ENCODE data around the gene CFAP92.

Gene CFAP92

DNA sequence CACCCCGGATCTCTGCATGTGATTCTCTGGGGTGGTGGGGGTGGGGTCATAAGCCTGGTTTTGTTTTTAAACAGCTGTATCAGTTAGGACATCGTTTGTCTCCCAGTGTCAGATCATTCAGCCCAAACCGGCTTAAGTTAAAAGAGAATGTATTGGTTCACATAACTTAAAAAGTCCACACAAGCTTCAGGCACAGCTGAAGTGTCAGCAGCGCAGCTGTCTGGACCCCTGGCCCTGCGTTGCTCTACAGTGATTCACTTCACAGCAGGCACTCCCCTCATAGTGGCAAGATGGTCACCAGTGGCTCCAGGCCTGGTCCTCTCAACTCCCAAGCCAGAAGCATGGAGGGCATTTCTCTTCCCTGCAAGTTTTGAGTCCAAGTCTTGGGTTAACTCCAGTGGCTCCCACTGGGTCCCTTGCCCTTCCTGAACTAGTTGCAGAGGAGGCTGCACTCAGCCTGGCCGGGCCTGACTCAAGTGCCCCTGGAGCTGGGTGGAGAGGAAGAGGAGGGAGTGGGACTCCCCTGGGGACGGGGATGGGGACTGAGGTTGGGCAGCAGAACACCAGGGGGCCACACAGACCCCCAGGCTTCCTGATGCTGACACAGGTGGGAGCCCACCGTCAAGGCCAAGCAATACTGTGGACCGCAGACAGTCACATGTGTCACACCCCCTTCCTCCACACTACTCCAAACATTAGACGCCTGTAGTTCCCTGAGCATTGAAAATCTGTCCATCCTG, 37.8 kb upstream of the CFAP92 start:
- H3K4me3 Mint-ChIP-seq: no peak overlapping the region
- H3K27ac Mint-ChIP-seq: no peak overlapping the region
- no peak for DNase-seq (ENCODE audit: low spot score)
- no peaks in the 10 kb centered on the region for H3K9me3 Mint-ChIP-seq
- peaks cover 6% of the 10 kb centered on the region for H3K4me1 Mint-ChIP-seq (ENCODE audit: low read depth)
- no peaks in the 10 kb centered on the region for H3K36me3 Mint-ChIP-seq (ENCODE audit: low read depth)
- peaks cover 3% of the 10 kb centered on the region for H3K27me3 Mint-ChIP-seq (ENCODE audit: low read depth)

DNA sequence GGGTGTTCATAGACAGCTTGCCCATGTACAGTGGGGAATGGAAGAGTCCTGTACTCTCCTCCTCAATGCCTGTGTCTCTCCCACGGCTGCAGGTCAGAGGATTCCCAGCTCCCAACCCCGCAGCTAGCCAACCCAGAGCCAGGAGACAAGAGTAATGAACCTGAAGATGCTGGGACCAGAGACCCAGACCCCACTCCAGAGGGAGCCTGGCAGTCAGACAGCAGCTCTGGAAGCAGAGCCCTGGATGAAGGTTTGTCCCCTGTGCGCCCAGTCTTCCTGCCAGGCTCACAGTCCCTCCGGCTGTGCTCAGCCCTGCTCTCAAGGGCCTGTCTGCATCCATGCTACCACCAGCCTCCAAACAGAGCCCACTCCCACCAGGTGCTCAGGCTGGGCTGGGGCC, 36.7 kb upstream of the CFAP92 start:
- H3K4me3 Mint-ChIP-seq: no peak overlapping the region
- no peak overlapping the region for H3K27ac Mint-ChIP-seq
- H3K36me3 Mint-ChIP-seq (ENCODE audit: low read depth): no peaks in the 10 kb centered on the region

DNA sequence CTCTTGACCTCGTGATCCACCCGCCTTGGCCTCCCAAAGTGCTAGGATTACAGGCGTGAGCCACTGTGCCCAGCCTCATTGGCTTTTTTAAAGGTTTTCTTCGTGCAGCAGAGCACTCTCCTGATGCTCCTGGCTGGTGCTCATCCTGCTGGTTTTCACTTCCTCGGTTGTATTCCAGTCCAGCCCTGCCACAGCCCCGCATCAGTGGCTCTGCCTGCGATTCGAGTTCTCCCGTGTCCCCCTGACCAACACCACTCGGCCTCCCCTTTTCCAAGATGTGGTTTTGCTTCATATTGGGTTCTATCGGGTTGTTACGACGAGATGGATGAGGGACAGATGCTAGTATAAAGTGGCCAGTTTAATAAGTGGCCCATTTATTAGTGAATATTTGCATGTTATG, 35.0 kb upstream of the CFAP92 start:
- Mint-ChIP-seq H3K27ac (no peak overlapping the region), H3K36me3 (ENCODE audit: low read depth) (no peaks in the 10 kb centered on the region), H3K4me3 (peak overlapping the region; percentile 18), H3K9me3 (no peaks in the 10 kb centered on the region), H3K4me1 (ENCODE audit: low read depth) (peaks cover 12% of the 10 kb centered on the region), H3K27me3 (ENCODE audit: low read depth) (peaks cover 3% of the 10 kb centered on the region)
- DNase-seq (ENCODE audit: low spot score): no peak

More for the DNA sequence above, 36.7 kb upstream of the CFAP92 start:
- Mint-ChIP-seq H3K27me3 (ENCODE audit: low read depth) (peaks cover 3% of the 10 kb centered on the region), H3K4me1 (ENCODE audit: low read depth) (peaks cover 8% of the 10 kb centered on the region), H3K9me3 (no peaks in the 10 kb centered on the region)
- no peak for DNase-seq (ENCODE audit: low spot score)

DNA sequence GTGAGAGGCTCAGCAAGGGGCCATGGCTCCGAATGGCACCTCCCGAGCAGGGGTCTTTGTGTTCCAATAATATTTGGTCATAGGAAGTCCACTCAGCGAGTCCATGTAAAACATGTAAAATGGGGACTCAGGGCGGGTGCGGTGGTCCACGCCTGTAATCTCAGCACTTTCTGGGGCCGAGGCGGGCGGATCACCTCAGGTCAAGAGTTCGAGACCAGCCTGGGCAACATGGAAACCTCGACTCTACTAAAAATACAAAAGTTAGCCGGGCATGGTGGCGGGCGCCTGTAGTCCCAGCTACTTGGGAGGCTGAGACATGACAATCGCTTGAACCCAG, 33.6 kb upstream of the CFAP92 start:
- no peaks in the 10 kb centered on the region for H3K36me3 Mint-ChIP-seq (ENCODE audit: low read depth)
- peak overlapping the region; percentile 18 for H3K4me3 Mint-ChIP-seq
- no peaks in the 10 kb centered on the region for H3K9me3 Mint-ChIP-seq
- peaks cover 3% of the 10 kb centered on the region for H3K27me3 Mint-ChIP-seq (ENCODE audit: low read depth)
- H3K4me1 Mint-ChIP-seq (ENCODE audit: low read depth): peaks cover 12% of the 10 kb centered on the region
- no peak for DNase-seq (ENCODE audit: low spot score)
- H3K27ac Mint-ChIP-seq: no peak overlapping the region

DNA sequence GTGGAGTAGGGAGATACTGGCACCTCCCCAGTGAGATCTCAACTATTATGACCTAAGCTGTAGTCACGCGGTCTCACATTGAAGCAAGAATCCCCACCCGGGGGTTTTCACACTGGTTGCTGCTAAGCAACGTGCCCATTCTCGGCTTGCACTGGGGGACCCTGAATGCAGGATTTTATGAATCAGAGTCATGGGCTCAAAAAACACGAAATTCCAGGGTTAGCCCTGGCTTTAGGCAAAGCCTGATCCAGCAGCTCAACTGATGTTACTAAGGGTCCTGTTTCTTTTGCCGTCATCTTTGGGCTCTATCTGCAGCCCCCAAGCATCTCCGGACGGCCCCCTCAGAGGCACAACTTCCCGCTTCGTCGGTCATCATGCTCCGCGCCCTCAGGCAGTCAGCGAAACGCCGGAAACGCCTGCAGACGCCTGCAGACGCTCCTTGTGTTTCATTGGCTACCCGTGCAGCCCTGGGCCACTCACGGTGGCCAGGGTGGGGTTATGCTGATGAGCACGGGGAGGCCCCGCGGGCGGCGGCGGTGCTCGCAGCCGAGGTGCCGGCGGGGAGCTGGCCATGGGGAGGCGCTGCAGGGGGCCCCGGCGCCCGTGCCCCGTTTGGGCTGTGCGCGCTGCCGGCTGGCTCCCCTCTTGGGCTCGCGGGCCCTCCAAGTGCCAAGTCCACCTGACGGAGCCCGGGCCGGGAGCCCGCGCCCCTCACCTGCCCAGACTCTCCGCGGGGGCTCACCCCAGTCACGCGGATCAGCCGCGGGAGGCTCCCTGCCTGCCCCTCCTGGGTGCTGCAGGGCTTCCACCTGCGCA, 33.1 kb upstream of the CFAP92 start:
- H3K4me1 Mint-ChIP-seq (ENCODE audit: low read depth): peaks cover 12% of the 10 kb centered on the region
- H3K27me3 Mint-ChIP-seq (ENCODE audit: low read depth): peaks cover 3% of the 10 kb centered on the region
- H3K36me3 Mint-ChIP-seq (ENCODE audit: low read depth): no peaks in the 10 kb centered on the region
- H3K27ac Mint-ChIP-seq: peak overlapping the region; percentile 89
- no peaks in the 10 kb centered on the region for H3K9me3 Mint-ChIP-seq
- peak; percentile 93 for DNase-seq (ENCODE audit: low spot score)
- peak overlapping the region; percentile 81 for H3K4me3 Mint-ChIP-seq

DNA sequence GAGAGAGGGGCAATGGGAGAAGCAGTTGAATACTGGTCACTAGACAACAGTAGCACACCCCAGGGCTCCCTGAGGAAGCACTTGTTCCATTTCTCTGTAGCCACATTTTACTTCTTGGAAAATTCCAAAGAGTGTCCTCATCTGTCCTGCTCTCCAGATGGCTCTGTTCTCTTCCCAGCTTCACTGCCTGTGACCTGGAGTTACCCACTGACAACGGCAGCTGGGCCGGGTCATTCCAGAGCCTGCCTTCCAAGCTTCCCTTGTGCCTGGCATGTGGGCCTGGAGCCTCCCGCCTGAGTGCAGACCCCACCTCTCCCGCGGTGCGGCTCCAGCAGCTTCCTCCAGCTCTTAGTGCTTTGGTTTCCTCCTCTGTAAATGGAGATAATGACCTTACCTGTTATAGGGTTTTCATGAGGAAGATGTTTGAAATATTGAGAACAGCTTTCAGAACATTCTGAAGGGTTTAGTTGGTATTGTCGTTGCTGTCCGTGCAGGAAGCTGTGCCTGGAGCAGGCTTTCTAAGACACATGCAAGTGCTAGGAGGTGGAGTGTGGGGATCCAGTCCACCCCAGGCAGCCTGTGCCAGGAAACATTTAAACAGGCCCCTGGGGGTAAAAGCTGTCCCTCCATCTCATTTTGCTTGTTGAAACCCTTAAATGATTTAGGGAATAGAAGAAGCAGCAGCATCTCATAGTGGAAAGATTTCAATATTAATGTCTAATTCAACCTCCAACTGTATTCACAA, 32.0 kb upstream of the CFAP92 start:
- Mint-ChIP-seq H3K27ac (no peak overlapping the region), H3K36me3 (ENCODE audit: low read depth) (no peaks in the 10 kb centered on the region), H3K4me1 (ENCODE audit: low read depth) (peaks cover 14% of the 10 kb centered on the region), H3K9me3 (no peaks in the 10 kb centered on the region), H3K4me3 (peak overlapping the region; percentile 81), H3K27me3 (ENCODE audit: low read depth) (peaks cover 3% of the 10 kb centered on the region)
- DNase-seq (ENCODE audit: low spot score): no peak

DNA sequence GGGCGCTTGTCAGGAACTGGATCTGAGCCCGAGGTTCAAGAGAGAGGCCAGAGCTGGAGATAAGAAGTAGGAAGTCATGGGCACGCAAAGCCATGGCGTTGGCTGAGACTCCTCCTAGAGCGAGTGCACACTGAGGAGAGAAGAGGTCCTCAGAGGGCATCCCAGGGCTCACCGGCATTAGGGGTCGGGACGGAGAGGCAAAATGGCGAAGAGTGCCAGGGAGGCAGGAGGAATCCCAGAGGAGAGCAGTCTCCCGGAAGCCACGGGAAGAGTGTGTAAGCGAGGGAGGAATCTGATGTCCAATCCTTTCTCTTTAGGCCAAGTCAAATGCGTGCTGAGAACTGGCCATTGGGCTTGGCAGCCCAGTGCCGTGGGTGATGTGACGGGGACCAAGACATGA, 31.2 kb upstream of the CFAP92 start:
- Mint-ChIP-seq H3K4me3 (no peak overlapping the region), H3K4me1 (ENCODE audit: low read depth) (peaks cover 14% of the 10 kb centered on the region), H3K27me3 (ENCODE audit: low read depth) (peaks cover 3% of the 10 kb centered on the region), H3K9me3 (no peaks in the 10 kb centered on the region), H3K36me3 (ENCODE audit: low read depth) (no peaks in the 10 kb centered on the region), H3K27ac (peak overlapping the region; percentile 23)
- no peak for DNase-seq (ENCODE audit: low spot score)

DNA sequence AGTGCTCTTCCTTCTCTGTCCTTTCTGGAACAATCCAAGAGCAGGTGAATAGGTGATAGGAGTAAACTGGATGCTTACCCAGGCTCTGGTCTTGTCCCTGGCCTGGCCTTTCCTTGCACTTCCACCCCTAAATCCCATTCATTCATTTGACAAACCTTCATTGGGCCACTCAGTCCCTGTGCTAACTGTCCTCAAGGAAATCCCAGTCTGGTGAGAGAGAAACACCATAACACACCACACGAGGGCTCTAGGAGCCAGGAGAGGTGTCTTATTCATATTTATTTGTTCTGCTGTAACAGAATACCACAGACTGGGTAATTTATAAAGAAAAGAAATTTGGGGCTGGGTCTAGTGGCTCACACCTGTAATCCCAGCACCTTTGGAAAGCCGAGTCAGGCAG, 30.0 kb upstream of the CFAP92 start:
- no peak overlapping the region for H3K27ac Mint-ChIP-seq
- no peaks in the 10 kb centered on the region for H3K9me3 Mint-ChIP-seq
- no peak for DNase-seq (ENCODE audit: low spot score)
- peaks cover under 1% of the 10 kb centered on the region for H3K27me3 Mint-ChIP-seq (ENCODE audit: low read depth)
- no peaks in the 10 kb centered on the region for H3K36me3 Mint-ChIP-seq (ENCODE audit: low read depth)
- H3K4me3 Mint-ChIP-seq: no peak overlapping the region
- peaks cover 14% of the 10 kb centered on the region for H3K4me1 Mint-ChIP-seq (ENCODE audit: low read depth)

DNA sequence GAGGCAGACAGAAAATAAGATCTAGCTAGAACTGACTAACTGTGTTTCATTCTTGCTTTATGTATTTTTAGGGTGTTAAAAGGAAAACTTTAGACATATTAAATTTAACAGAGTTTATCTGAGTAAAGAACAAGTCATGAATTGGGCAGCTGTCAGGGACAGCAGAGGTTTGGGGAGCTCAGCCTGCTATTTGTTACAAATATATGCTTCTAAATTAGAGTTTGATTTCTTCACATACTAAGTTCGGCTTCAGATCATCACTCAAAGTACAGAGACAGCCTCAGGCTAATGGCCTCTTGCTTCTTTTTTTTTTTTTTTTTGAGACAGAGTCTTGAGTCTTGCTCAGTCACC, 29.1 kb upstream of the CFAP92 start:
- H3K27ac Mint-ChIP-seq: no peak overlapping the region
- no peak overlapping the region for H3K4me3 Mint-ChIP-seq
- H3K36me3 Mint-ChIP-seq (ENCODE audit: low read depth): no peaks in the 10 kb centered on the region
- DNase-seq (ENCODE audit: low spot score): no peak
- H3K27me3 Mint-ChIP-seq (ENCODE audit: low read depth): no peaks in the 10 kb centered on the region
- H3K4me1 Mint-ChIP-seq (ENCODE audit: low read depth): peaks cover 14% of the 10 kb centered on the region
- no peaks in the 10 kb centered on the region for H3K9me3 Mint-ChIP-seq

DNA sequence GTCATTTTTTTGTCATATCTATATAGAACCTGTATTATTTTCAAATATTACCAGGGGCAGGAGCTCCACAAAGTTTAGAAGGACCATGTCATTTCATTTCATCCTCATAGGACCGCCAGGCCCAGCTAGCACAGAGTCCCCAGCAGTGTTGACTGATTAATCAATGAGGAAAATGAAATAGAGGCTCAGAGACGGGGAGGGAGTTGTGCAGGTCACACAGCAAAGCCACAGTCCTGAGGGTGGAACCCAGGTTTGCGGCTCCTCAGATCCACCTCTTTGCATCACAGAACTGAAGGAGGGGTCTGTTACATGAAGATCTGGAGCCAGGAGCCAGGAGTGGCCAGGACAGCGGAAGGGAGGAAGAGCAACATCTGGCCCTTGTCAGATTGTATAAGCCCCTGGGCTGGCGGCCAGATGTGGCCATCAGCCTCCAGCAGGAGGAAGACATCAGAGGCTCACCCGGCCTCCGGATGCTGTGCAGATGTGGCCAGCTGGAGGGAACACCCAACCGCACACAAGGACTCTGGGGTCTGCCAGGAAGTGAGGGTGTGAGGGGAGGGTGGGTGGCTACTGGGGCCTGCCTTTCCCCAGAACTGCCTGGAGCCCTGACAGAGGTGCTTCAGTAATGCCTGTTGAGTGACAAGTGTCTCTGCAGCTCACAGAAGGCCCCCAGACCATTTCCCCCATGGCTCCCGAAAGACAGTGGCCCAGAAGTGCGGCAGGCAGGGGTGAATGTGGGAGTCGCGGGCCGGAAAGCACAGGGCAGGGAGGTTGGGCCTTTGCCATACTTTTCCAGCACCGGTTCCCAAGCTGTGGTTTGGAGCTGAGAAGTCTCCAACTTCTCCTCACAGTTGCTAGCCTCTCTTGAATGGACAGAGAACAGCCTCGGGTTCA, 28.5 kb upstream of the CFAP92 start:
- Mint-ChIP-seq H3K27me3 (ENCODE audit: low read depth) (no peaks in the 10 kb centered on the region), H3K4me1 (ENCODE audit: low read depth) (peaks cover 19% of the 10 kb centered on the region), H3K4me3 (no peak overlapping the region), H3K27ac (no peak overlapping the region), H3K9me3 (no peaks in the 10 kb centered on the region), H3K36me3 (ENCODE audit: low read depth) (no peaks in the 10 kb centered on the region)
- no peak for DNase-seq (ENCODE audit: low spot score)

DNA sequence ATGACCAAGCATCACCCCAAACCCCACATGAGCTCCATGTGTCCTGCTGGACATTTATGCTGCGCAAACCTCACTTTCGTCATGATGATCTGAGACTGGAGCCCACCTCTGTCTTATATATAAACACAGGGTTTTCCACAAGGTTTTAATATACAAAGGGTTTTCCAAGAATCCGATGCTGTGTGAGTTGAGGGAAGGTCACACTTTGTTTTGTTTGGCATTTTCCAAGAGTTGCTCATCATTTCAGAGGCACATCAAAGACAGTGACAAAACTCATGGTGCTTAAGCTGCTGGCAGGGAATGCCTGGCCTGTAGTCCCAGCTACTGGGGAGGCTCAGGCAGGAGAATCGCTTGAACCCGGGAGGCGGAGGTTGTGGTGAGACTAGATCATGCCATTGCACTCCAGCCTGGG, 27.3 kb upstream of the CFAP92 start:
- H3K27me3 Mint-ChIP-seq (ENCODE audit: low read depth): no peaks in the 10 kb centered on the region
- DNase-seq (ENCODE audit: low spot score): no peak
- H3K9me3 Mint-ChIP-seq: no peaks in the 10 kb centered on the region
- H3K36me3 Mint-ChIP-seq (ENCODE audit: low read depth): no peaks in the 10 kb centered on the region
- H3K4me3 Mint-ChIP-seq: no peak overlapping the region
- H3K27ac Mint-ChIP-seq: no peak overlapping the region
- H3K4me1 Mint-ChIP-seq (ENCODE audit: low read depth): peaks cover 21% of the 10 kb centered on the region

DNA sequence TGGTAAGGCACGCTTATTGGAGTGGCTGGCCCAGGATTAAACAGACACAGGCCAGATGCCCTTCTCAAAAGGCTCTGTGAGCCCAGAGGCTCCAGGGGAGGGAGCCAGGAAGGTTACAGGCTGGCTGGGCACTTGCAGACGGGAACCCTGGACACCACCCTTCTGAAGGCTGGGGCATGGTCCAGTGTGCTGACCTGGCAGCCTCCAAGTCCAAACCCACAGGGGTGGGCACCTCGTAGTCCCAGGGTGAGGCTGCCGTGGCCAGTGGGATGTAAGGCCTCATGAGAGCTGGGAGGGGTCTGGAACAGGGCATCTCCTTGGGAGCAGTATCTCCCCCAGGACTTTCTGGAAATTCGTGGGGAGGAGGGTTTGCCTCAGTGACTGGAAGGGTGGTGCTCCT, 26.8 kb upstream of the CFAP92 start:
- Mint-ChIP-seq H3K27ac (no peak overlapping the region), H3K9me3 (no peaks in the 10 kb centered on the region), H3K36me3 (ENCODE audit: low read depth) (no peaks in the 10 kb centered on the region), H3K27me3 (ENCODE audit: low read depth) (no peaks in the 10 kb centered on the region), H3K4me1 (ENCODE audit: low read depth) (peaks cover 23% of the 10 kb centered on the region), H3K4me3 (no peak overlapping the region)
- DNase-seq (ENCODE audit: low spot score): no peak

DNA sequence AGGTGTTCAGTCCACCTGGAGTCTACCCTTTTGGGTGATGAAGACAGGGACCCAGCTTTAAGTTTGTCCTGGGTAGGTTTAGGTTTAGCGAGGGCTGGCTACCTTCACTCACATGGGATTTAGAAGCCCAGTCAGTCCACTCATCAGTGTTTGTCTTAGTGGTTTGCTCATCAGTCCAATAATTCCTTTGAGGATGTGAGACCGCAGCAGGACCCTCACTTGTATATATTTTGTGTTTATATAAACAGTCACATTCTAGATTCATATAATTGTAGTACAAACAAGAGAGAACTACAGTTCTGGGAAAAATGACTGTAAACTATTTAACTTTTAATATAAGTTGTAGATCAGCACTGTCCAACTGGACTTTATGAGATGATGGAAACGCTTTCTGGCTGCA, 25.4 kb upstream of the CFAP92 start:
- Mint-ChIP-seq H3K4me1 (ENCODE audit: low read depth) (peaks cover 28% of the 10 kb centered on the region), H3K9me3 (no peaks in the 10 kb centered on the region), H3K36me3 (ENCODE audit: low read depth) (no peaks in the 10 kb centered on the region), H3K27ac (no peak overlapping the region), H3K27me3 (ENCODE audit: low read depth) (no peaks in the 10 kb centered on the region), H3K4me3 (no peak overlapping the region)
- DNase-seq (ENCODE audit: low spot score): no peak

Measured in T-helper 2 cell treated with Interferon-gamma antibody and Interleukin-4, amounts not matched to agents 5 μg/mL and 100 μg/mL, for 36 hours (primary cell).